ENCODE measurements around the gene UMAD1. TPM values are rescaled to one million over a fixed set of nuclear protein-coding genes. Genes with fewer than 3 reads are reported as not detected.

Gene UMAD1
- polyA plus RNA-seq, 6 donors from 2014 or later = 23.1 to 33.9 (median 30.1) TPM

GRCh38 chr7:7682861-7683260 is 42.3 kb downstream of the UMAD1 start:
- Mint-ChIP-seq H3K4me3 (no peak overlapping the region), H3K4me1 (peaks cover 23 to 45% (median 29%) of the 10 kb centered on the region in 3 donors), H3K27ac (peak overlapping the region in 4 of 6 donors; percentile 7 to 47 (median 27)), H3K9me3 (peaks cover 0 to 3% (median 2%) of the 10 kb centered on the region in 7 donors), H3K27me3 (no peaks in the 10 kb centered on the region), H3K36me3 (no peaks in the 10 kb centered on the region)
- no peak for ATAC-seq (ENCODE audit: low read depth in 2 of 2)
- no peak for DNase-seq

GRCh38 chr7:7686811-7687508 is 46.4 kb downstream of the UMAD1 start:
- no peak overlapping the region for H3K4me3 Mint-ChIP-seq
- H3K27me3 Mint-ChIP-seq = no peaks in the 10 kb centered on the region
- DNase-seq (no peak), ATAC-seq (ENCODE audit: low read depth in 2 of 2) (no peak)
- H3K36me3 Mint-ChIP-seq = no peaks in the 10 kb centered on the region
- peaks cover 22 to 44% (median 23%) of the 10 kb centered on the region in 3 donors for H3K4me1 Mint-ChIP-seq
- H3K9me3 Mint-ChIP-seq = no peaks in the 10 kb centered on the region
- H3K27ac Mint-ChIP-seq = peak overlapping the region in 2 of 6 donors; percentile 58 to 75

GRCh38 chr7:7687800-7688199 is 47.2 kb downstream of the UMAD1 start:
- Mint-ChIP-seq H3K27ac (peak overlapping the region in 4 of 6 donors; percentile 11 to 52 (median 18)), H3K4me3 (peak overlapping the region in 4 of 8 donors; percentile 29 to 66 (median 50)), H3K27me3 (no peaks in the 10 kb centered on the region), H3K9me3 (no peaks in the 10 kb centered on the region), H3K36me3 (no peaks in the 10 kb centered on the region), H3K4me1 (peaks cover 19 to 40% (median 23%) of the 10 kb centered on the region in 3 donors)
- no peak for DNase-seq
- no peak for ATAC-seq (ENCODE audit: low read depth in 2 of 2)

- Mint-ChIP-seq H3K4me3 (peak overlapping the region in 5 of 8 donors; percentile 6 to 66 (median 50)), H3K36me3 (no peaks in the 10 kb centered on the region), H3K9me3 (no peaks in the 10 kb centered on the region), H3K27me3 (no peaks in the 10 kb centered on the region), H3K27ac (peak overlapping the region; percentile 11 to 52 (median 26)), H3K4me1 (peaks cover 19 to 35% (median 23%) of the 10 kb centered on the region in 3 donors)
- DNase-seq (no peak), ATAC-seq (ENCODE audit: low read depth in 2 of 2) (peak; percentile 46 to 47)
These were observed 47.8 kb downstream of the UMAD1 start for GRCh38 chr7:7688310-7688709.

DNA sequence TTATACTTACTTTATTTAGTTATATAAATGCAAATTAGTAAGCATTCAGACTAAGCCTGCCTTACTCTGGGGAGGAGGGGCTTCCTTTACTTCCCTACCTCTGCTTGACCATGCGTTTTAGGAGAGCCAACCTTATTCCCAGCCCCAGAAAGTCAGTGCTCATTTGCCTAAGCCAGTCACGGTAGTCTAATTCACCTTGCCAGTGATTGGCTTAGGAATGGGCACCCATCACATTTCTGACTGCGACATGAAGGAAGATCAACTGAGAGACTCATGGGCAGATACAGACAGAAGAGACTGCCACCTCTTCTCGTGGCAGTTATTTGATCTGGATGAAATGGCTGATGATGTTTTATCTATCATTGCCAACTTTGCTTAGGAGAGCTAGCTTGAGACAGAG is 48.4 kb downstream of the UMAD1 start:
- Mint-ChIP-seq H3K4me3 (peak overlapping the region in 1 of 8 donors; percentile 50), H3K27ac (peak overlapping the region in 2 of 6 donors; percentile 11 to 62), H3K9me3 (no peaks in the 10 kb centered on the region), H3K27me3 (no peaks in the 10 kb centered on the region), H3K4me1 (peaks cover 19 to 35% (median 23%) of the 10 kb centered on the region in 3 donors), H3K36me3 (no peaks in the 10 kb centered on the region)
- ATAC-seq (ENCODE audit: low read depth in 2 of 2) (no peak), DNase-seq (no peak)

DNA sequence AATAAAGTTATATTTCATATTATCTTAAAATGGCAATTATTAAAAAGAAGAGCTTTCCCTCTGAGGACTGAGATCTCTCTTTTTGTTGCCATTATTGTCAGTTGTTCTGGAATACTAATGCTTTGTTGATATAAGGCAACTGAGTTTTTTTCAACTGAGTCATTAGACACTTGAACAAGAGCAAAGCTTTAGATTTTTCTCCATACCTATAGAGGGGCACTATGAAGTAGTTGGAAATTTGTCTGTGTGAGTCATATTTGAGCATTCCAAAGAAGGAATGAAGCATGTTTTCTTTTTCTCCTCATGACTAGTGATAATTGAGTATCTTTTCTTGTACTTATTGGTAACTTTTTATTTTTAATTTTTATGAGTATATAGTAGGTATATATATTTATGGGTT is 53.3 kb downstream of the UMAD1 start:
- H3K36me3 Mint-ChIP-seq = peaks cover 9 to 10% of the 10 kb centered on the region in 2 donors

GRCh38 chr7:7694542-7694941 is 54.0 kb downstream of the UMAD1 start:
- Mint-ChIP-seq H3K4me3 (no peak overlapping the region), H3K36me3 (peaks cover 9 to 10% of the 10 kb centered on the region in 2 donors), H3K9me3 (peaks cover 0 to 5% (median 0%) of the 10 kb centered on the region in 7 donors), H3K4me1 (peaks cover 9 to 12% (median 10%) of the 10 kb centered on the region in 3 donors), H3K27ac (no peak overlapping the region), H3K27me3 (no peaks in the 10 kb centered on the region)
- DNase-seq (no peak), ATAC-seq (ENCODE audit: low read depth in 2 of 2) (no peak)

More for the DNA sequence above, 53.3 kb downstream of the UMAD1 start:
- Mint-ChIP-seq H3K4me1 (peaks cover 10 to 16% (median 11%) of the 10 kb centered on the region in 3 donors), H3K27me3 (no peaks in the 10 kb centered on the region), H3K27ac (no peak overlapping the region), H3K4me3 (no peak overlapping the region), H3K9me3 (peaks cover 0 to 5% (median 0%) of the 10 kb centered on the region in 7 donors)
- no peak for DNase-seq
- no peak for ATAC-seq (ENCODE audit: low read depth in 2 of 2)

- ATAC-seq (ENCODE audit: low read depth in 2 of 2) (no peak), DNase-seq (no peak)
- Mint-ChIP-seq H3K36me3 (peaks cover 9 to 10% of the 10 kb centered on the region in 2 donors), H3K27ac (no peak overlapping the region), H3K4me3 (no peak overlapping the region), H3K4me1 (peaks cover 14 to 17% (median 14%) of the 10 kb centered on the region in 3 donors), H3K27me3 (no peaks in the 10 kb centered on the region), H3K9me3 (peaks cover 0 to 5% (median 0%) of the 10 kb centered on the region in 7 donors)
These were observed 54.7 kb downstream of the UMAD1 start for GRCh38 chr7:7695111-7695817.

DNA sequence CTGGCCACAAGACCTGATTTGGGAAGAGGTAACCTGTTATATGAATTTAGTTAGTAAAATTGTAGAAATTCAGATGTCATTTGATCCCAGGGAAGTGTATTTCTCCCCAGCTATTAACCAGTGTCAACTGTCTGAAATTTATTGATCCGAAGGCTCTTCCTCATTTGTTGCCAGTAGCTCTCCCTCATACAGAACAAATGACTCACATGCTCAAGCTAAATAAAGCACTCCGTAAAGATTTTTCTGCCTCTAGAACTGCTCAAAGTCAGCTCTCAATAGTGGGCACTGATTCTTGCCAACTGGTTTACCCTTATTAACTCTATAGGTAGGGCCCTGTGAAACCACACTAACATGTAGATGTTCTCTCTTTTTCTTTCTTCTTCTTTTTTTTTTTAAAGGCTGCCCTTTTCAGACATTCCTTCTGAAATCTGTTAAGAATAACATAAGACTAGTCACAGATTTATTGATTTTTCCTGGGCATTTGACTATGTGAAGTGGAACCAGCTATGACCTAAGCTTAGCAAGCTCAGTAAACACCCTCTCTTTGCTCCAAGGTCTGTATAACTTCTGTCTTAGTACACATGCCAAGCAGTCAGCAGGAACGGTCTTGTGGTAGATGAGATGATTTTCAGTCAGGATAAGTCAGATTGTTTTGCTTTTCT is 56.0 kb downstream of the UMAD1 start:
- ATAC-seq (ENCODE audit: low read depth in 2 of 2) (no peak), DNase-seq (no peak)
- Mint-ChIP-seq H3K4me1 (peaks cover 23 to 30% (median 24%) of the 10 kb centered on the region in 3 donors), H3K4me3 (no peak overlapping the region), H3K9me3 (peaks cover 0 to 5% (median 0%) of the 10 kb centered on the region in 7 donors), H3K36me3 (peaks cover 9 to 10% of the 10 kb centered on the region in 2 donors), H3K27me3 (no peaks in the 10 kb centered on the region), H3K27ac (peak overlapping the region in 2 of 6 donors; percentile 29 to 88)

DNA sequence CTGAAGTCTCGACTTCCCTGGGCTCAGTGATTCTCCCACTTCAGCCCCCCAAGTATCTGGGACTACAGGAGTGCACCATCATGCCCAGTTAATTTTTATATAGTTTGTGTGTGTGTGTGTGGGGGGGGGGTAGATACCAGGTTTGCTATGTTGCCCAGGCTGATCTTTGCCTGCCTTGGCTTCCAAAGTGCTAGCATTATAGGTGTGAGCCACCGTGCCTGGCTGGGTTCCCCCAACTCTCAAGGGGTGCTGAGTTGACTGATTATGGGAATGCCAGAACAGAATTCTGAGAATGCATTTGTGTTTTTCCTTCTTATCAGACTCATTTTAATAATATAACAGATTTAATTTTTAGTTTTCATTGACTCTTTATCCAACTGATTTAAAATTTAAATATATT is 58.4 kb downstream of the UMAD1 start:
- H3K4me3 Mint-ChIP-seq = no peak overlapping the region
- peaks cover 26 to 34% (median 33%) of the 10 kb centered on the region in 3 donors for H3K4me1 Mint-ChIP-seq
- no peak for DNase-seq
- H3K27ac Mint-ChIP-seq = peak overlapping the region in 2 of 6 donors; percentile 71 to 74
- H3K9me3 Mint-ChIP-seq = peaks cover 0 to 5% (median 0%) of the 10 kb centered on the region in 7 donors
- ATAC-seq (ENCODE audit: low read depth in 2 of 2) = no peak
- H3K27me3 Mint-ChIP-seq = no peaks in the 10 kb centered on the region
- H3K36me3 Mint-ChIP-seq = peaks cover 9 to 10% of the 10 kb centered on the region in 2 donors

GRCh38 chr7:7699380-7699779 is 58.8 kb downstream of the UMAD1 start:
- ATAC-seq (ENCODE audit: low read depth in 2 of 2) (no peak), DNase-seq (no peak)
- peaks cover 0 to 5% (median 0%) of the 10 kb centered on the region in 7 donors for H3K9me3 Mint-ChIP-seq
- peaks cover 7 to 9% of the 10 kb centered on the region in 2 donors for H3K36me3 Mint-ChIP-seq
- H3K27me3 Mint-ChIP-seq = no peaks in the 10 kb centered on the region
- H3K4me1 Mint-ChIP-seq = peaks cover 26 to 34% (median 33%) of the 10 kb centered on the region in 3 donors
- H3K4me3 Mint-ChIP-seq = peak overlapping the region in 3 of 8 donors; percentile 3 to 18 (median 12)
- peak overlapping the region in 1 of 6 donors; percentile 64 for H3K27ac Mint-ChIP-seq

DNA sequence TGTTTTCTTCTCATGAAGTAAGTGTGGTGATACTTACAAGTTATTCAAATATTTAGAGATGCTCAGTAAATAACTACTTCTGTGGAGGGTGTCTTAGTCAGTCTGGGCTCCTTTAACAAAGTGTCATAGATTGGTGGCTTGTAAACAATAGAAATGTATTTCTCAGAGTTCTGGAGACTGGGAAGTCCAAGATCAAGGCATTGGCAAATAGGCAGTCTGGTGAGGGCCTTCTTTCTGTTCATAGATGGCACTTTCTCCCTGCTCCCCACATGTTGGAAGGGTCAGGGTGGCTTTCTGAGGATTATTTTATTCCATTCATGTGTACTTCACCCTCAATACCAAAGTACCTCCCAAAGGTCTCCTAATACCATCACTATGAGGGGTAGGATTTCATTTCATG is 59.4 kb downstream of the UMAD1 start:
- peak overlapping the region in 3 of 6 donors; percentile 49 to 64 (median 57) for H3K27ac Mint-ChIP-seq

DNA sequence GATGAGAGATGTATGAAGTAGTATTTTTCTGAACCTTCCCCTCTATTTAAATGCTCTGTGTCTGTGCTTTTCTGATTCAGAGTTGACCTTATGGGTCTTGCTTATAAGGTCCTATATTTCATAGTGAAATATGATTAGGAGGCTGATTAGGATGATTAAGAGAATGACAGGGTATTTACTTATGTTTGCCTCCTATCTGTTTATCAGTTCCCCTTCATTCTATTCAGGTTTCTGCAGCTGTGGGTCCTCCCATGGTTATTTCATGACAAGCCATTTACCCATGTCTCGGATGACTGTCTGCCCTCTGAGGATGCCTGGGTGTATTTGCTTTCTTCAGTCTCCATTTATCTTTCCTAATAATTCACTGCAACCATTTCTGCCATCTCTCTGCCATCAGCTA is 61.0 kb downstream of the UMAD1 start:
- H3K27ac Mint-ChIP-seq = peak overlapping the region in 2 of 6 donors; percentile 0 to 41
- H3K27me3 Mint-ChIP-seq = no peaks in the 10 kb centered on the region
- peaks cover 37 to 50% (median 47%) of the 10 kb centered on the region in 3 donors for H3K4me1 Mint-ChIP-seq
- peak in 1 of 2 donors; percentile 29 for ATAC-seq (ENCODE audit: low read depth in 2 of 2)
- H3K9me3 Mint-ChIP-seq = no peaks in the 10 kb centered on the region
- H3K36me3 Mint-ChIP-seq = no peaks in the 10 kb centered on the region
- H3K4me3 Mint-ChIP-seq = no peak overlapping the region
- no peak for DNase-seq

More for the DNA sequence above, 59.4 kb downstream of the UMAD1 start:
- Mint-ChIP-seq H3K4me1 (peaks cover 30 to 37% (median 37%) of the 10 kb centered on the region in 3 donors), H3K9me3 (no peaks in the 10 kb centered on the region), H3K4me3 (peak overlapping the region in 3 of 8 donors; percentile 3 to 18 (median 12)), H3K36me3 (peaks cover 1 to 8% of the 10 kb centered on the region in 2 donors), H3K27me3 (no peaks in the 10 kb centered on the region)
- ATAC-seq (ENCODE audit: low read depth in 2 of 2) (no peak), DNase-seq (no peak)
